Adrenal gland (tissue), 12 donors: ENCODE results near the gene CBLN1. TPM values are rescaled to one million over a fixed set of nuclear protein-coding genes. Genes with fewer than 3 reads are reported as not detected.
A peak's percentile ranks its signal among the peaks of the same experiment; 100 is the strongest.

ENCODE experiments used
- DNase-seq, 7 donors: peaks; one replicate each; pipeline ENCODE4 v3.0.0-alpha.2; 2019 to 2020
- H3K27ac ChIP-seq, 5 donors: fragments of 200-600 bp; sonication (generic) in 4 of 5; 1 replicate in 3 of 5; 2 replicates in 2 of 5; pipeline versions ENCODE4 v1.5.1 to v1.8.0; 2016 to 2020; ENCODE audit warnings: mild to moderate bottlenecking in 1 of 5
- H3K27me3 ChIP-seq: fragments of 200-600 bp; 2 replicates; pipeline ENCODE4 v1.8.0; 2021
- H3K36me3 ChIP-seq, 2 donors: fragments of 200-600 bp; replicated peaks in 1 of 2; 1 replicate in 1 of 2; 2 replicates in 1 of 2; pipeline versions ENCODE4 v1.5.1 to v1.8.0; 2018 to 2022
- H3K4me1 ChIP-seq, 2 donors: fragments of 200-600 bp; replicated peaks in 1 of 2; 1 replicate in 1 of 2; 2 replicates in 1 of 2; pipeline versions ENCODE4 v1.5.1 to v1.8.0; 2018 to 2021
- H3K4me3 ChIP-seq, 4 donors: fragments of 200-600 bp; sonication (generic) in 3 of 4; one replicate each; pipeline ENCODE4 v1.5.1; 2016 to 2018
- H3K9me3 ChIP-seq, 3 donors: fragments of 200-600 bp; sonication (generic) in 1 of 3; replicated peaks in 1 of 3; 1 replicate in 2 of 3; 2 replicates in 1 of 3; pipeline versions ENCODE4 v1.5.1 to v1.8.0; 2016 to 2021
- CTCF ChIP-seq, 6 experiments: fragments of 450-650 bp in 4 of 6; fragments of 200-600 bp in 2 of 6; sonication (generic) in 1 of 6; IDR thresholded peaks; 1 replicate in 5 of 6; 2 replicates in 1 of 6; pipeline versions ENCODE4 v1.5.1 to v1.8.0; 2016 to 2021; ENCODE audit warnings: antibody characterized with exemption in 6 of 6, mild to moderate bottlenecking in 2 of 6, moderate library complexity in 1 of 6
- POLR2A ChIP-seq, 2 donors: fragments of 450-650 bp; IDR thresholded peaks; one replicate each; pipeline ENCODE4 v1.6.1; 2017; ENCODE audit warnings: antibody characterized with exemption in 2 of 2, mild to moderate bottlenecking in 2 of 2, moderate library complexity in 1 of 2
- WGBS, 4 donors: extraction: QIAGEN DNeasy Blood & Tissue Kit in 2 of 4; methylation state at CpG; one replicate each; pipeline versions ENCODE4 v1.1.5 to v1.1.7; 2013 to 2017; 5-methylcytosine and 5-hydroxymethylcytosine counted together
- intact Hi-C, 2 donors: fragments of 100-400 bp; cut with DNase I; formaldehyde crosslinking; loops; one replicate each; pipeline versions ENCODE4 v1.14.1 to v1.15.0; 2022 to 2023
- polyA plus RNA-seq, 3 donors: library from polyadenylated mRNA; stranded (reverse); fragments of 200-250 nt in 2 of 3; fragments of 350-450 nt in 1 of 3; fragmentation: Illumina TruSeq in 1 of 3; extraction: RNeasy Lipid Tissue Mini Kit (QIAGEN cat#74804) in 1 of 3; gene quantifications; one replicate each; pipeline ENCODE4 v1.2.3, GENCODE V29; 2013 to 2014
- total RNA-seq, 9 donors: library from RNA; depleted of rRNA in 4 of 9; stranded (reverse); fragments of >200 nt in 4 of 9; fragments of 120-200 nt in 1 of 9; fragmentation: NEBNext Ultra II Directional in 1 of 9; extraction: Animal tissue kit (Norgen Biotek cat#: 25700) in 1 of 9; gene quantifications; one replicate each; pipeline versions ENCODE4 v1.1.0 to v1.2.4, GENCODE V29; 2013 to 2023
- donor health status: healthy with polysubstance abuse.
- donor health status: Bipolar disorder and iron deficiency.
- donor health status: DM: yes; HTN: yes; CAD: no.
- donor health status: DM: no; HTN: no; CAD: no.
- donor health status: DM: no; HTN: no; CAD: no.
- donor health status: DM: yes; HTN: yes; CAD: no.

CBLN1 gene
- total and polyA plus RNA-seq, 12 donors, result 0.08 to 2.8 (median 0.27) TPM; not detected in 3

GRCh38 chr16:49280841-49281371, 732 bp downstream of the CBLN1 start:
- no peak for DNase-seq
- peaks cover 0 to 15% of the 10 kb centered on the region in 2 donors for H3K4me1 ChIP-seq
- H3K4me3 ChIP-seq, result peak overlapping the region in 1 of 4 donors; percentile 51
- 1 to 8% (median 2%) methylated on average over 5 to 37 of the region's 37 CpGs for WGBS, 4 donors
- TF ChIP-seq POLR2A (IDR thresholded peaks at IDR 0.05), result no peak
- TF ChIP-seq CTCF (IDR thresholded peaks at IDR 0.05), result no peak
- intact Hi-C loops, result no loop called here
- no peak overlapping the region for H3K27ac ChIP-seq
- no peaks in the 10 kb centered on the region for H3K36me3 ChIP-seq
- H3K9me3 ChIP-seq, result no peaks in the 10 kb centered on the region
- H3K27me3 ChIP-seq, result peaks cover 85% of the 10 kb centered on the region

- H3K27ac ChIP-seq, result no peak overlapping the region
- peaks cover 0 to 15% of the 10 kb centered on the region in 2 donors for H3K4me1 ChIP-seq
- H3K27me3 ChIP-seq, result peaks cover 89% of the 10 kb centered on the region
- H3K4me3 ChIP-seq, result no peak overlapping the region
- TF ChIP-seq CTCF (IDR thresholded peaks at IDR 0.05), result no peak
- no peak for TF ChIP-seq POLR2A (IDR thresholded peaks at IDR 0.05)
- DNase-seq, result no peak
- intact Hi-C loops, result no loop called here
- 0 to 3% (median 2%) methylated on average over 9 to 39 of the region's 39 CpGs for WGBS, 4 donors
- no peaks in the 10 kb centered on the region for H3K36me3 ChIP-seq
- H3K9me3 ChIP-seq, result no peaks in the 10 kb centered on the region
Observed at GRCh38 chr16:49280105-49280741, 1.4 kb downstream of the CBLN1 start.

GRCh38 chr16:49278944-49279725, 2.5 kb downstream of the CBLN1 start:
- WGBS, 4 donors, result 4 to 7% (median 6%) methylated on average over 16 to 29 of the region's 29 CpGs
- DNase-seq, result no peak
- intact Hi-C loops, result no loop called here
- H3K36me3 ChIP-seq, result no peaks in the 10 kb centered on the region
- no peak for TF ChIP-seq CTCF (IDR thresholded peaks at IDR 0.05)
- TF ChIP-seq POLR2A (IDR thresholded peaks at IDR 0.05), result no peak
- no peak overlapping the region for H3K4me3 ChIP-seq
- H3K4me1 ChIP-seq, result peaks cover 0 to 15% of the 10 kb centered on the region in 2 donors
- H3K27me3 ChIP-seq, result peaks cover 88% of the 10 kb centered on the region
- no peaks in the 10 kb centered on the region for H3K9me3 ChIP-seq
- no peak overlapping the region for H3K27ac ChIP-seq

GRCh38 chr16:49278567-49278827, 3.1 kb downstream of the CBLN1 start:
- Histone ChIP-seq H3K27ac (no peak overlapping the region), H3K4me3 (no peak overlapping the region), H3K9me3 (no peaks in the 10 kb centered on the region), H3K36me3 (no peaks in the 10 kb centered on the region), H3K4me1 (peaks cover 0 to 15% of the 10 kb centered on the region in 2 donors), H3K27me3 (peaks cover 87% of the 10 kb centered on the region)
- 8 to 19% (median 18%) methylated on average over 11 of the region's 11 CpGs for WGBS, 4 donors
- TF ChIP-seq POLR2A (IDR thresholded peaks at IDR 0.05) (no peak), CTCF (IDR thresholded peaks at IDR 0.05) (no peak)
- intact Hi-C loops, result no loop called here
- DNase-seq, result no peak
